GM18870 (cell line): Measurements from ENCODE around the gene CREBBP.
"Not testable (repeated sequence)": the region's sequence is repeated elsewhere in the genome, so short reads cannot be mapped to it uniquely, and the experiment has no call there.

Experiments
- ATAC-seq: cut with Tn5 transposase; IDR thresholded peaks from one replicate; pipeline ENCODE4 v1.9.1; 2021; ENCODE audit warnings: moderate library complexity; ENCODE audit not compliant: unreplicated experiment

Gene CREBBP

GRCh38 chr16:3718019-3718391 lies 162.5 kb downstream of the CREBBP start:
- ATAC-seq = no peak

GRCh38 chr16:3717235-3718018 lies 163.1 kb downstream of the CREBBP start, which contains the start of gene TRAP1:
TSS of gene TRAP1 (minus strand) at chr16:3717524. CDS start at chr16:3717508, 16 bp downstream.
- no peak for ATAC-seq

- ATAC-seq = no peak
Observed at GRCh38 chr16:3716831-3717234, 163.7 kb downstream of the CREBBP start.

GRCh38 chr16:3715430-3715829 lies 165.1 kb downstream of the CREBBP start:
- ATAC-seq = no peak

GRCh38 chr16:3714378-3714777 lies 166.1 kb downstream of the CREBBP start:
- ATAC-seq = not testable (repeated sequence)

- no peak for ATAC-seq
Observed at GRCh38 chr16:3713587-3714242, 166.8 kb downstream of the CREBBP start.

- ATAC-seq = no peak
Observed at GRCh38 chr16:3712861-3713372, 167.6 kb downstream of the CREBBP start.

GRCh38 chr16:3706253-3707012 lies 174.1 kb downstream of the CREBBP start:
- ATAC-seq = no peak

- no peak for ATAC-seq
Observed at GRCh38 chr16:3702082-3702481, 178.4 kb downstream of the CREBBP start.

GRCh38 chr16:3701531-3701930 lies 179.0 kb downstream of the CREBBP start:
- ATAC-seq = no peak

GRCh38 chr16:3698941-3699340 lies 181.6 kb downstream of the CREBBP start:
- no peak for ATAC-seq

- no peak for ATAC-seq
Observed at GRCh38 chr16:3696425-3697218, 183.9 kb downstream of the CREBBP start.

- no peak for ATAC-seq
Observed at GRCh38 chr16:3695610-3696369, 184.7 kb downstream of the CREBBP start.

GRCh38 chr16:3694051-3694450 lies 186.5 kb downstream of the CREBBP start:
- no peak for ATAC-seq

GRCh38 chr16:3691761-3692160 lies 188.8 kb downstream of the CREBBP start:
- no peak for ATAC-seq

GRCh38 chr16:3690980-3691720 lies 189.4 kb downstream of the CREBBP start:
- ATAC-seq = no peak

GRCh38 chr16:3690470-3690928 lies 190.0 kb downstream of the CREBBP start:
- ATAC-seq = peak; percentile 64

- ATAC-seq = no peak
Observed at GRCh38 chr16:3689731-3690130, 190.8 kb downstream of the CREBBP start.

- ATAC-seq = no peak
Observed at GRCh38 chr16:3687792-3688191, 192.7 kb downstream of the CREBBP start.
